Neural cell (in vitro differentiated cells): ENCODE measurements around the gene SYNC. TPM values are rescaled to one million over a fixed set of nuclear protein-coding genes. Genes with fewer than 3 reads are reported as not detected.
"Not testable (repeated sequence)": the region's sequence is repeated elsewhere in the genome, so short reads cannot be mapped to it uniquely, and the experiment has no call there.

ENCODE experiments used
- H2AFZ ChIP-seq: fragments of 200-600, 300-800 bp; sonication (generic), shearing (Covaris generic); 2 replicates; pipeline ENCODE4 v1.6.0; 2014; ENCODE audit warnings: low read depth, mild to moderate bottlenecking, antibody characterized with exemption, low read length, moderate library complexity
- H3F3A ChIP-seq: fragments of 200-600 bp; shearing (Covaris generic); 2 replicates; pipeline ENCODE4 v1.6.1; 2016; ENCODE audit warnings: mild to moderate bottlenecking, moderate library complexity, mixed read lengths, antibody characterized with exemption, low read length; ENCODE audit not compliant: insufficient read depth, poor library complexity, severe bottlenecking
- H3K27ac ChIP-seq: fragments of 200-600, 300-800 bp; sonication (generic), shearing (Covaris generic); 2 replicates; pipeline ENCODE4 v1.5.1; 2014; ENCODE audit warnings: mild to moderate bottlenecking, low read length, moderate library complexity
- H3K27me3 ChIP-seq: fragments of 300-800, 200-600 bp; sonication (generic), shearing (Covaris generic); 2 replicates; pipeline ENCODE4 v1.6.0; 2014; ENCODE audit warnings: mild to moderate bottlenecking, low read depth, low read length, moderate library complexity; ENCODE audit not compliant: insufficient read depth
- H3K36me3 ChIP-seq: fragments of 300-800, 200-600 bp; sonication (generic), shearing (Covaris generic); 2 replicates; pipeline ENCODE4 v1.5.1; 2014; ENCODE audit warnings: mild to moderate bottlenecking, antibody characterized with exemption, low read length, moderate library complexity; ENCODE audit not compliant: insufficient read depth
- H3K4me2 ChIP-seq: fragments of 300-800, 200-600 bp; sonication (generic), shearing (Covaris generic); 2 replicates; pipeline ENCODE4 v1.6.0; 2014; ENCODE audit warnings: mild to moderate bottlenecking, low read length
- H3K4me3 ChIP-seq: fragments of 300-800, 200-600 bp; sonication (generic), shearing (Covaris generic); 2 replicates; pipeline ENCODE4 v1.5.1; 2014; ENCODE audit warnings: mild to moderate bottlenecking, low read length, moderate library complexity
- H3K79me2 ChIP-seq: fragments of 200-600 bp; shearing (Covaris generic); replicated peaks from 2 replicates; pipeline ENCODE4 v1.6.0; 2014; ENCODE audit warnings: mild to moderate bottlenecking, low read length, moderate library complexity; ENCODE audit not compliant: insufficient read depth
- H3K9ac ChIP-seq: fragments of 300-800, 200-600 bp; sonication (generic), shearing (Covaris generic); 2 replicates; pipeline ENCODE4 v1.6.1; 2016; ENCODE audit warnings: mild to moderate bottlenecking, low read length, mixed read lengths
- H3K9me2 ChIP-seq: fragments of 200-600 bp; shearing (Covaris generic); 2 replicates; pipeline ENCODE4 v1.6.1; 2016; ENCODE audit warnings: mild to moderate bottlenecking, low read length, mixed read lengths; ENCODE audit not compliant: insufficient read depth
- H3K9me3 ChIP-seq: fragments of 200-600, 300-800 bp; sonication (generic), shearing (Covaris generic); 2 replicates; pipeline ENCODE4 v1.6.1; 2016; ENCODE audit warnings: mild to moderate bottlenecking, mixed run types, low read length, moderate library complexity, mixed read lengths
- H4K20me1 ChIP-seq: fragments of 200-600 bp; shearing (Covaris generic); 2 replicates; pipeline ENCODE4 v1.6.1; 2016; ENCODE audit warnings: mild to moderate bottlenecking, mixed run types; ENCODE audit not compliant: insufficient read depth
- EP300 ChIP-seq: fragments of 450-650 bp; conservative IDR thresholded peaks from 2 replicates; pipeline ENCODE4 v1.6.1; 2014; ENCODE audit warnings: antibody characterized with exemption, mild to moderate bottlenecking, moderate library complexity; ENCODE audit not compliant: poor library complexity, severe bottlenecking
- EZH2 ChIP-seq: fragments of 200-600, 300-800 bp; shearing (Covaris generic), sonication (generic); IDR thresholded peaks from 2 replicates; pipeline ENCODE4 v1.6.1; 2014; ENCODE audit warnings: antibody characterized with exemption, low read length, borderline replicate concordance, mild to moderate bottlenecking; ENCODE audit not compliant: insufficient read depth, poor library complexity, severe bottlenecking
- MXI1 ChIP-seq: fragments of 450-650 bp; conservative IDR thresholded peaks from 2 replicates; pipeline ENCODE4 v1.6.1; 2014; ENCODE audit warnings: antibody characterized with exemption, mild to moderate bottlenecking; ENCODE audit not compliant: poor library complexity, severe bottlenecking
- POLR2AphosphoS5 ChIP-seq: IDR thresholded peaks from 2 replicates; pipeline ENCODE4 v1.6.1; 2012
- RAD21 ChIP-seq: fragments of 450-650 bp; conservative IDR thresholded peaks from 2 replicates; pipeline ENCODE4 v1.6.1; 2014; ENCODE audit warnings: antibody characterized with exemption, mild to moderate bottlenecking, moderate library complexity
- REST ChIP-seq: IDR thresholded peaks from 2 replicates; pipeline ENCODE4 v1.6.1; 2012; ENCODE audit warnings: borderline replicate concordance
- SMC3 ChIP-seq: fragments of 450-650 bp; conservative IDR thresholded peaks from 2 replicates; pipeline ENCODE4 v1.6.1; 2014; ENCODE audit warnings: antibody characterized with exemption, mild to moderate bottlenecking, moderate library complexity; ENCODE audit not compliant: poor library complexity
- TAF1 ChIP-seq: IDR thresholded peaks from 2 replicates; pipeline ENCODE4 v1.6.1; 2012; ENCODE audit warnings: low read depth
- polyA plus RNA-seq: library from polyadenylated mRNA; depleted of rRNA; stranded (reverse); fragments of >200 nt; gene quantifications from 2 replicates; pipeline ENCODE4 v1.2.3, GENCODE V29; 2014
- TF ChIP-seq, protein P1 (sequence below): fragments of 450-650 bp; IDR thresholded peaks from 2 replicates; pipeline ENCODE4 v1.5.1; 2014; ENCODE audit warnings: antibody characterized with exemption, mild to moderate bottlenecking, moderate library complexity; ENCODE audit not compliant: poor library complexity, severe bottlenecking

The SYNC gene
- polyA plus RNA-seq, 1 donor from 2014 or later, result not detected

DNA sequence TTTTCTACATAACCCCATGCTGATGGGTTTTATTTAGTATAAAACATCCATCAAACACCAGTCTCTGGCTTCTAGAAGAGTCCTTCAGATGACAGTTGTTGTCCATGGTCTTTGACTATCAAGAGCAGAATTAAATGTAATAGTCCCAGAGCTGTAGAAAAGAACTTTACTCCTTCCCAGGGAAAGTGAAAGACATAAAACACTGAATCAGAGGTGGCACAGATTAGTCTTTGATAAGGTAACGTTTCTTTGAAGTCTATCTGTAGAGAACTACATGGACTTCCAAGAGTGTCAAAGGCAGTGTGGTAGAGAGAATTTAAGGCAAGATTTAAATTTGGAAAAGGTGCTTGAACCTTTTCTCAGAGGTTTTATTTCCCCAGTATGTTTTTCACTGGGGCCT lies 21.9 kb downstream of the SYNC start:
- no peaks in the 10 kb centered on the region for H4K20me1 ChIP-seq
- TF ChIP-seq EP300 (no peak), MXI1 (no peak), TAF1 (no peak), REST (no peak), RAD21 (no peak), POLR2AphosphoS5 (no peak), SMC3 (no peak), EZH2 (no peak)
- TF ChIP-seq, protein P1, sequence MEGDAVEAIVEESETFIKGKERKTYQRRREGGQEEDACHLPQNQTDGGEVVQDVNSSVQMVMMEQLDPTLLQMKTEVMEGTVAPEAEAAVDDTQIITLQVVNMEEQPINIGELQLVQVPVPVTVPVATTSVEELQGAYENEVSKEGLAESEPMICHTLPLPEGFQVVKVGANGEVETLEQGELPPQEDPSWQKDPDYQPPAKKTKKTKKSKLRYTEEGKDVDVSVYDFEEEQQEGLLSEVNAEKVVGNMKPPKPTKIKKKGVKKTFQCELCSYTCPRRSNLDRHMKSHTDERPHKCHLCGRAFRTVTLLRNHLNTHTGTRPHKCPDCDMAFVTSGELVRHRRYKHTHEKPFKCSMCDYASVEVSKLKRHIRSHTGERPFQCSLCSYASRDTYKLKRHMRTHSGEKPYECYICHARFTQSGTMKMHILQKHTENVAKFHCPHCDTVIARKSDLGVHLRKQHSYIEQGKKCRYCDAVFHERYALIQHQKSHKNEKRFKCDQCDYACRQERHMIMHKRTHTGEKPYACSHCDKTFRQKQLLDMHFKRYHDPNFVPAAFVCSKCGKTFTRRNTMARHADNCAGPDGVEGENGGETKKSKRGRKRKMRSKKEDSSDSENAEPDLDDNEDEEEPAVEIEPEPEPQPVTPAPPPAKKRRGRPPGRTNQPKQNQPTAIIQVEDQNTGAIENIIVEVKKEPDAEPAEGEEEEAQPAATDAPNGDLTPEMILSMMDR, result no peak
- no peak overlapping the region for H3K4me3 ChIP-seq
- no peaks in the 10 kb centered on the region for H3K9me2 ChIP-seq
- no peak overlapping the region for H3K27ac ChIP-seq
- no peaks in the 10 kb centered on the region for H3F3A ChIP-seq
- no peak overlapping the region for H2AFZ ChIP-seq
- peaks cover 27% of the 10 kb centered on the region for H3K36me3 ChIP-seq
- no peaks in the 10 kb centered on the region for H3K79me2 ChIP-seq
- no peak overlapping the region for H3K9ac ChIP-seq
- H3K27me3 ChIP-seq, result no peaks in the 10 kb centered on the region
- H3K9me3 ChIP-seq, result no peaks in the 10 kb centered on the region
- H3K4me2 ChIP-seq, result no peak overlapping the region

GRCh38 chr1:32679993-32680392 lies 22.6 kb downstream of the SYNC start:
- H3K9me2 ChIP-seq, H3K4me2 ChIP-seq: not testable (repeated sequence)
- peaks cover 20% of the 10 kb centered on the region for H3K36me3 ChIP-seq

DNA sequence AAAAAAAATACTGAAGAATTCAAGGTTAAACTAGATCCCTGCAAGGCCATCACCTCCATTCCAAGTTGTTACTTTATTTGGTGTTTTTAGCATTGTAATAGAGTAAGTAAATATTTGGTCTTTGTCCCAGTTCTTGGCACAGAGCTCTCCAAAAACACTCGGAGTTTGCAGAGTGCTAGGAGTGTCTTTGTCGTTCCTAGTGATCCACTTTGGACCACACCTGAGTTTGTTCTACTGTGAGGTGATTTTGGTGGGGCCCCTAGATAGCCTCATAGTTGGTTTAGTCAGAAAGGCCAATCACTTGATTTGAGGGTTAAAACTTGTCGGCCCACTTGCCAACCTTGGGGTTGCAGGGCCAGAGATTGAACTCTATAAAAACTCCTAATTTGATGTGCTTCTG lies 25.6 kb downstream of the SYNC start:
- H3K9me2 ChIP-seq, result no peaks in the 10 kb centered on the region
- peaks cover 12% of the 10 kb centered on the region for H3K36me3 ChIP-seq
- TF ChIP-seq EZH2 (no peak), MXI1 (no peak), TAF1 (no peak), POLR2AphosphoS5 (no peak), EP300 (no peak), SMC3 (no peak), REST (no peak), RAD21 (no peak)
- TF ChIP-seq, protein P1, result no peak
- no peaks in the 10 kb centered on the region for H3K9me3 ChIP-seq
- H3F3A ChIP-seq, result no peaks in the 10 kb centered on the region
- H3K27ac ChIP-seq, result no peak overlapping the region
- no peak overlapping the region for H3K4me3 ChIP-seq
- H3K4me2 ChIP-seq, result no peak overlapping the region
- H3K27me3 ChIP-seq, result no peaks in the 10 kb centered on the region
- H3K9ac ChIP-seq, result no peak overlapping the region
- H2AFZ ChIP-seq, result no peak overlapping the region
- peaks cover 4% of the 10 kb centered on the region for H3K79me2 ChIP-seq
- no peaks in the 10 kb centered on the region for H4K20me1 ChIP-seq

More at GRCh38 chr1:32679993-32680392, 22.6 kb downstream of the SYNC start:
- not testable (repeated sequence) for H3K9me3 ChIP-seq, H3K9ac ChIP-seq, H3K79me2 ChIP-seq, H3K27ac ChIP-seq, H3F3A ChIP-seq, H2AFZ ChIP-seq, H3K4me3 ChIP-seq, H3K27me3 ChIP-seq, H4K20me1 ChIP-seq
